ENCODE data around the gene DNAH3. TPM values are rescaled to one million over a fixed set of nuclear protein-coding genes. Genes with fewer than 3 reads are reported as not detected.
"Not testable (repeated sequence)": the region's sequence is repeated elsewhere in the genome, so short reads cannot be mapped to it uniquely, and the experiment has no call there.

Gene DNAH3
- total and polyA plus RNA-seq, 10 donors: 0.02 to 0.03 TPM; not detected in 8

GRCh38 chr16:21069986-21070385 is 80.7 kb downstream of the DNAH3 start:
- no peaks in the 10 kb centered on the region for H3K27me3 ChIP-seq (replicated peaks in 1 of 7)
- 93 to 96% (median 95%) methylated on average over 6 of the region's 6 CpGs for WGBS, 5 donors
- no peak for TF ChIP-seq CTCF (IDR thresholded peaks at IDR 0.05 in 8 of 11, conservative IDR thresholded peaks at IDR 0.05 in 3 of 11)
- TF ChIP-seq POLR2AphosphoS5 (IDR thresholded peaks at IDR 0.05): no peak
- no peak for TF ChIP-seq POLR2A (IDR thresholded peaks at IDR 0.05)
- no peak for DNase-seq
- H3K27ac ChIP-seq: no peak overlapping the region
- no peaks in the 10 kb centered on the region for H3K36me3 ChIP-seq
- intact Hi-C loops (cut with DNase I; ENCODE audit: low total_unique reads): no loop called here
- H3K4me1 ChIP-seq: no peaks in the 10 kb centered on the region
- no peak overlapping the region for H3K4me3 ChIP-seq
- H3K9me3 ChIP-seq: no peaks in the 10 kb centered on the region

GRCh38 chr16:21064203-21064602 is 86.4 kb downstream of the DNAH3 start:
- TF ChIP-seq POLR2A (IDR thresholded peaks at IDR 0.05) (no peak), CTCF (IDR thresholded peaks at IDR 0.05 in 8 of 11, conservative IDR thresholded peaks at IDR 0.05 in 3 of 11) (no peak)

GRCh38 chr16:21063314-21063713 is 87.3 kb downstream of the DNAH3 start:
- H3K4me3 ChIP-seq; H3K27ac ChIP-seq; H3K36me3 ChIP-seq; H3K9me3 ChIP-seq; DNase-seq; intact Hi-C loops (cut with DNase I; ENCODE audit: low total_unique reads); H3K4me1 ChIP-seq; H3K27me3 ChIP-seq (replicated peaks in 1 of 7): not testable (repeated sequence)
- WGBS, 5 donors: 91 to 93% (median 92%) methylated on average over 6 of the region's 6 CpGs

More at GRCh38 chr16:21064203-21064602, 86.4 kb downstream of the DNAH3 start:
- Histone ChIP-seq H3K27me3 (replicated peaks in 1 of 7) (no peaks in the 10 kb centered on the region), H3K4me1 (no peaks in the 10 kb centered on the region), H3K4me3 (no peak overlapping the region), H3K27ac (no peak overlapping the region), H3K36me3 (no peaks in the 10 kb centered on the region), H3K9me3 (peaks cover 0 to 5% (median 0%) of the 10 kb centered on the region in 8 donors)
- DNase-seq: no peak
- intact Hi-C loops (cut with DNase I; ENCODE audit: low total_unique reads): no loop called here
- WGBS, 5 donors: 84 to 95% (median 92%) methylated on average over 1 of the region's 1 CpG

- Histone ChIP-seq H3K36me3 (no peaks in the 10 kb centered on the region), H3K4me3 (no peak overlapping the region), H3K9me3 (peaks cover 0 to 5% (median 0%) of the 10 kb centered on the region in 8 donors), H3K27ac (no peak overlapping the region), H3K4me1 (no peaks in the 10 kb centered on the region), H3K27me3 (replicated peaks in 1 of 7) (peaks cover 0 to 12% (median 0%) of the 10 kb centered on the region in 7 donors)
- intact Hi-C loops (cut with DNase I; ENCODE audit: low total_unique reads): no loop called here
- 72 to 85% (median 77%) methylated on average over 4 of the region's 4 CpGs for WGBS, 5 donors
- no peak for DNase-seq
- TF ChIP-seq POLR2A (IDR thresholded peaks at IDR 0.05) (no peak), CTCF (IDR thresholded peaks at IDR 0.05 in 8 of 11, conservative IDR thresholded peaks at IDR 0.05 in 3 of 11) (no peak), POLR2AphosphoS5 (IDR thresholded peaks at IDR 0.05) (no peak)
These were observed 90.6 kb downstream of the DNAH3 start for GRCh38 chr16:21060027-21060510.

- H3K27me3 ChIP-seq (replicated peaks in 1 of 7): peaks cover 0 to 29% (median 0%) of the 10 kb centered on the region in 7 donors
- H3K4me1 ChIP-seq: no peaks in the 10 kb centered on the region
- intact Hi-C loops (cut with DNase I; ENCODE audit: low total_unique reads): no loop called here
- H3K4me3 ChIP-seq: no peak overlapping the region
- no peak for TF ChIP-seq POLR2A (IDR thresholded peaks at IDR 0.05)
- TF ChIP-seq POLR2AphosphoS5 (IDR thresholded peaks at IDR 0.05): no peak
- TF ChIP-seq CTCF (IDR thresholded peaks at IDR 0.05 in 8 of 11, conservative IDR thresholded peaks at IDR 0.05 in 3 of 11): no peak
- H3K27ac ChIP-seq: no peak overlapping the region
- H3K36me3 ChIP-seq: no peaks in the 10 kb centered on the region
- 76 to 87% (median 79%) methylated on average over 7 of the region's 7 CpGs for WGBS, 5 donors
- H3K9me3 ChIP-seq: no peaks in the 10 kb centered on the region
- no peak for DNase-seq
These were observed 92.8 kb downstream of the DNAH3 start for GRCh38 chr16:21057875-21058274.
